GM21717 (cell line): ENCODE results near the gene PON2.
"Not testable (repeated sequence)": the region's sequence is repeated elsewhere in the genome, so short reads cannot be mapped to it uniquely, and the experiment has no call there.

ENCODE experiments used
- ATAC-seq: cut with Tn5 transposase; IDR thresholded peaks from one replicate; pipeline ENCODE4 v1.9.1; 2021; ENCODE audit warnings: mild to moderate bottlenecking, moderate library complexity; ENCODE audit not compliant: unreplicated experiment

PON2 gene

GRCh38 chr7:95434557-95435421 is at the start of gene PON2:
TSS of gene PON2 (minus strand) at chr7:95435028. CDS start at chr7:95434951, 77 bp downstream.
- ATAC-seq, result peak; percentile 98

GRCh38 chr7:95482424-95482823 is 47.6 kb upstream of the PON2 start:
- no peak for ATAC-seq

- no peak for ATAC-seq
Measured at GRCh38 chr7:95481271-95482165, 46.7 kb upstream of the PON2 start.

GRCh38 chr7:95479992-95480624 is 45.3 kb upstream of the PON2 start:
- ATAC-seq, result peak; percentile 69

- ATAC-seq, result no peak
Measured at GRCh38 chr7:95478272-95479037, 43.6 kb upstream of the PON2 start.

- ATAC-seq, result peak; percentile 80
Measured at GRCh38 chr7:95476904-95477594, 42.2 kb upstream of the PON2 start.

- ATAC-seq, result no peak
Measured at GRCh38 chr7:95476072-95476847, 41.4 kb upstream of the PON2 start.

GRCh38 chr7:95473276-95473985 is 38.6 kb upstream of the PON2 start:
- no peak for ATAC-seq

GRCh38 chr7:95472581-95473161 is 37.8 kb upstream of the PON2 start:
- no peak for ATAC-seq

- ATAC-seq, result no peak
Measured at GRCh38 chr7:95471071-95471470, 36.2 kb upstream of the PON2 start.

GRCh38 chr7:95470452-95470851 is 35.6 kb upstream of the PON2 start:
- peak; percentile 99 for ATAC-seq

GRCh38 chr7:95469848-95470247 is 35.0 kb upstream of the PON2 start:
- ATAC-seq, result no peak

GRCh38 chr7:95469187-95469586 is 34.4 kb upstream of the PON2 start:
- ATAC-seq, result no peak

GRCh38 chr7:95467912-95468607 is 33.2 kb upstream of the PON2 start:
- no peak for ATAC-seq

- ATAC-seq, result not testable (repeated sequence)
Measured at GRCh38 chr7:95460653-95461052, 25.8 kb upstream of the PON2 start.

GRCh38 chr7:95457947-95458346 is 23.1 kb upstream of the PON2 start:
- ATAC-seq, result no peak

GRCh38 chr7:95454438-95455045 is 19.7 kb upstream of the PON2 start:
- no peak for ATAC-seq
